Activated gamma-delta T cell (primary cell): ENCODE measurements around the gene LIPA.
"Not testable (repeated sequence)": the region's sequence is repeated elsewhere in the genome, so short reads cannot be mapped to it uniquely, and the experiment has no call there.

Experiments
- DNase-seq: peaks from one replicate; lab custom pipeline; 2025; lab: John Stamatoyannopoulos, UW
- total RNA-seq, 2 donors: gene quantifications; one replicate each; lab custom pipeline; 2026; lab: John Stamatoyannopoulos, UW

LIPA gene
- total RNA-seq = 54.8 to 73.3 reads per million in 2 donors

DNA sequence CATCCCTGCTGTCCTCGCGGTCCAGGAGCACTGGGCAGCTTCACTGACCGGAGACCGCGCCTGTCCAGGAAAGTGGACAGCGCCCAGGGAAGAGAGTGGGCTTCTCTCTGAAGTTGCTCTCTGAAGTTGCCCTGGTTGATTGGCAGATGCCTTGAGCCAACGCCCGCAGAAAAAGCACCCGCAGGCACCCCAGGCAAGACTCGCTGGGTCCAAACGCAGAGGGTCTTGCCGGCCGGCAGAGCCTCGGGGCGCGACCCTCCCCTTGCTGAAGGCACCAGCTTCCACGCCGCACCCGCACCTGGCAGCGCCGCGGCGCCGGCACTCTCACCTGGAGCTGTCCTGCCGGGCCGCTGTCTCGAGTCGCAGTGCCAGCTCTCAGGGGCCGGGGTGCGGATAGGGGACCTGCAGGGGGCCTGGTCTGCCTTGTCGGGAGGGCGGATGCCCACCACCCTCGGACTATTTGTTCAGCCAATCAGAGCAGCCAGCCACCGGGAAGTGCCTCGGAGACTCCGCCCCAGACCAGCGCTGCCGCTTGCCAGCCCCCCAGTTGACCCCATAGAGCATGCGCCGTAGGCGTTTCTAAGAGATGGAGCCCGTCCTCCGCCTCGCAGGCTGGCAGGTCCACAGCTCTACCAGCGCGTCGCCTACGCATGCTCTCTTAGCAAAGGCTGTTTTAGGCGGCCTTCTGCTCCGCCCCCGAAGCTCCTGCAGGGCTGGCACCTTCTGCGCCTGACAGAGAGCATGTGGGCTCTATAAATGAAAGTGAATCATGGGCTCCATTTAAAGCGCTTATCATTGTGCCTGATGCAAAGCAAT lies at the start of gene LIPA:
LIPA (minus strand) TSS at position 367 of the 816 bp plus-strand sequence. CDS start 4,127 bp downstream, outside the sequence.
- DNase-seq = peak; percentile 79

- DNase-seq = no peak
These were observed 49.7 kb upstream of the LIPA start for GRCh38 chr10:89301232-89301631.

DNA sequence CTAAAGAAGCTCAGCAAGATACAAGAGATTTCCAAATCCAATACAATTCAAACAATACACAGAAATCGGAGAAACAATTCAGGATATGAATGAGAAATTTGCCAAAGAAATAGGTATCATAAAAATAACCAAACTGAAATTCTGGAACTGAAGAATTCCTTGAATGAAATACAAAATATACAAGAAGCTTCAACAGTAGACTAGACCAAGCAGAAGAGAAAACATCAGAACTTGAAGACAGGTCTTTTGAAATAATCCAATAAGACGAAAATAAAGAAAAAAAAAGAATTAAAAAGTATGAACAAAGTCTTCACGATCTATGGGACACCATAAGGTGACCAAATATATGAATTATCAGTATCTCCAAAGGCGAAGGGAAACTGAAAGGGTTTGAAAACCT lies 47.5 kb upstream of the LIPA start:
- no peak for DNase-seq

DNA sequence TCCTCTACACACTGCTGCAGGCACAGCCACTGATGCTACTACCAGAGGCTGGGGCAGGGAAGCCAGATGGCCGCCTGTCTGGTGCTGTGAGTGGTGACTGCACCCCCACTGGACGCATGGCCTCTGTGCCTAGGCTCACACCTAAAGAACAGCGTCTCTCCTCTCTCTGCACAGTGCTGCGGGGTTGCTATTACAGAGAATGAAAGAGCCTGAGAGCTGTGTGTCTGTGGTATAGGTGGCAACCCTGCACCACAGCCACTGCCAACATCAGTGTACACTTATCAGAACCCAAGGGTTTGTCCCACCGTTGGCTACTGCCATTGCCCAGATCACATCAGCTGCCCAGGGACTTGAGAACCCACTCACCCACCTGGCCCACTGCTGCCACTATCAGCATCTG lies 46.2 kb upstream of the LIPA start:
- no peak for DNase-seq

DNA sequence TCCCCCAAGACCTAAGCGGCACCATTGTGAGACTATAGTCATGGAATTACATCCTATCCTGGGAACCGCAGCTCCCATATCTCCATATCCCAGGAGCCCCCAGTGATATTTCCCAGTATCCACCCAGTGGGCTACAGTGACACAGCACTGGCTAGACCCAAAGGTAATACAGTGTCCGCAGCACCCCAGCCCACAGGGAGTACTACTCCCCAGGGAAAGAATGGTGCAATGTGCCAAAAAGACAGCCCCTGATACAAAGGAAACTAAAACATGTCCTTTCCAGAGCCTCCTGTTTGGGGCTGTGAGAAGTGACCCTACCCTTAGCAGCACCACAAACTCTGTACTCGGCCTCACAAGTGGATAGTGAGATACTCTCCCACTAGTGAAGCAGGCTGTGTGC lies 45.8 kb upstream of the LIPA start:
- DNase-seq = no peak

DNA sequence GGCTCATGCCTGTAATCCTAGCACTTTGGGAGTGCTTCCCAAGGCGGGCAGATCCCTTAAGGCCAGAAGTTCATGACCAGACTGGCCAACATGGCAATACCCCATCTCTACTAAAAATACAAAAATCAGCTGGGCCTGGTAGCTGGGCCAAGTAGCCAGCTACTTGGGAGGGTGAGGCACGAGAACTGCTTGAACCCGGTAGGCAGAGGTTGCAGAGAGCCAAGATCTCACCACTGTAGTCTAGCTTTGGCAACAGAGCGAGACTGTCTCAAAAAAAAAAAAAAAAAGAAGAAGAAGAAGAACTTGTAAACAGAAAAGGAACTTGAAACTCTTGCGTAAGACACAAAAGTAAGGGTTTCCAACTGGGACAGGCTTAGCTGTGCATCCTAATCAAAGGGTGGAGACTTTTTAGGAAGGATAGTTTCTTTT lies 44.7 kb upstream of the LIPA start:
- no peak for DNase-seq

DNA sequence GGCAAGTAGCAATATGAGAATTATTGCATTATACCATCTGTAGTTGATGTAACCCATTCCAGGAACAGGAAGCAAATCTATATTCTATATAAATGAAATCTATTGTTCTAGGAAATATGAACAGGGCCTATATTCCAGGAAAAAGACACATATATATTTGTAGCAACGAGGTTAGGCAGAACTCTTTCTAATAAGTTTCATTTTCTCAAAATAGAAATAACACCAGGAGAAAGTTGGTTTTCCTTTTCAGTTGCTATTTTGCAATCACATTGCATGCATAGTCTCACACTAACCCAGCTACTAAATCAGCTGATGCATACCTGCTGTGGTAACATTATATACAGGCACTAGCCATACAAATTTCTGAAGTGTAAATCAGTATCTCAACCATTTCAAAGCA lies 44.0 kb upstream of the LIPA start:
- DNase-seq = no peak

DNA sequence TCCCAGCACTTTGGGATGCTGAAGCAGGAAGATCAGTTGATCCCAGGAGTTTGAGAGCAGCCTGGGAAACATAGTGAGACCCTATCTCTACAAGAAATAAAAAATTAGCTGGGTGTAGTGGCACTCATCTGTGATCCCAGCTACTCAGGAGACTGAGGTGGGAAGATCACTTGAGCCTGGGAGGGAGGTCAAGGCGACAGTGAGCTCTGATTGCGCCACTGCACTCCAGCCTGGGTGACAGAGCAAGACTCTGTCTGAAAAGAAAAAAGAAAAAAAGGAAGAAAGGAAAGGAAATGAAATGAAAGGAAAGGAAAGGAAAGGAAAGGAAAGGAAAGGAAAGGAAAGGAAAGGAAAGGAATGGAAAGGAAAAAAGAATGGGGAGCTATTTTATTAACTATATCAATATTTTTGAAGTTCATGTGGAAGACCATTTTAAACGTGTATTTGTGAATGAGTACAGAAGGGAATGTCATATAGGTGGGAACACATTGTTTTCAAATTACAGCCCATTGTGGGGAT lies 43.2 kb upstream of the LIPA start:
- DNase-seq = no peak

DNA sequence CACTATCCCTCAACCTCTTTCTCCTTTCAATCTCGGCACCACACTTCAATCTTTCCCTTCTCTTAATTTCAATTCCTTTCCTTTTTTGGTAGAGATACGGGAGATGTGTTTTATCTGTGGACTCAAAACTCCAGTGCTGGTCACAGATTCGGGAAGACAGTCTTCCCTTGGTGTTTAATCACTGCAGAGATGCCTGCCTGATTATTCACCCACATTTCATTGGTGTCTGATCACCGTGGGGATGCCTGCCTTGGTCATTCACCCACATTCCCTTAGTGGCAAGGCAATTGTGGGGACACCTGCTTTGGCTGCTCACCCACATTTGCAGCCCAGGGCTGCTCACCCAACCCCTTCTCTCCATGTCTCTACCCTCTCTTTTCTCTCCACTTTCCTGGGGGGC lies 33.7 kb upstream of the LIPA start:
- DNase-seq = not testable (repeated sequence)

- not testable (repeated sequence) for DNase-seq
These were observed 33.1 kb upstream of the LIPA start for GRCh38 chr10:89284711-89285110.

GRCh38 chr10:89283936-89284475 lies 32.4 kb upstream of the LIPA start:
- DNase-seq = no peak

- DNase-seq = no peak
These were observed 31.7 kb upstream of the LIPA start for GRCh38 chr10:89283025-89283935.

DNA sequence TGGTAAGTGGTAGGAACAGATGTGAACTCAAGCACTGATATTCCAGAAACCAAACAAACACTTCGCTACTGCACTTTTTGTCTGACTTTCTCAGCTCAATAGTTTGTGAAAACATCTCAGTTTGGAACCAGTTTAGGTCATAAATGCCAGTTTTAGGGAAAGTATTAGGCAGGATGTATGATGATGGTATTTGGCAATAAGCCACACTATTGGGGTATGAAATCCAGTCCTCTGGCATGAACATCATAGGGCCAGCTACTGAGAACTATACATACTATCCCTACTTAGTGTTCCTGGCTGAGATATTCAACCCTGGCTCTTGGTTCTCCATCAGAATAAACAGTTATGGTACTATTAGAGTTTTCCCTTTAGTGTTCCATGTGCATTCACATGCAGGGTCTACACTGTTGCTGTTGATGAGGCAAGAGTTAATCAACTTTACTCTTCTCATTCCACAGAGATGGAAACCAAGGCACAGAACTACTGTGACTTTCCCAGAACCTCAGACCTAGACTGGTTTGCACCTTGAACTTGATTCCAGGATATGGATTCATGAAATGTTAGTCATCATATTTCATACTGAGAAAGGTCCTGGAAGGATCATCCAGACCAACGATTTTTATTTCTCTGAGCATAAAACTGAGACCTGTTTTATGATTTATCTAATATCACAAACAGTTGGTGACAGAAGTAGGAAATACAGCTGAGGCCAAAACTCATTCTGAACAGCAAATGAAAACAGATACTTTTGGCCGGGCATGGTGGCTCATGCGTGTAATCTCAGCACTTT lies 30.2 kb upstream of the LIPA start:
- no peak for DNase-seq

DNA sequence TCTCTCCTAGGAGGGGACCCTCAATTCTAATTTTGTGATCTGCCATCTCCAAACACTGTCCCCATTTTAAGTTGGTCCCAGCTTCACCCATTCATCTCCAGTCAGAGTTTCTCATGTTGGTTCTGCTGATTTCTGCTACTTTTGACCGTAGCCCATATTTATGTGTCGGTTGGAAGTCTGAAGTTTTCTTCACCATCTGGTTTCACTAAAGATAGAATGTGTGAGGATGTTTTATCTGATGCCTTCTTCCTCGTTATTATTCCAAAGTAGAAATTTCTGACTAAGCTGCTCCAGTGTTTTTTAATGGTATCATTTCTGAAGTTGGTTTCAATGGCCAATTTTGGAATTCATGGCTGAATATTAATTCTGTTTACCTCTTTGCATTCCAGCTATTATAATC lies 28.9 kb upstream of the LIPA start:
- no peak for DNase-seq

- DNase-seq = no peak
These were observed 27.9 kb upstream of the LIPA start for GRCh38 chr10:89279421-89279869.

DNA sequence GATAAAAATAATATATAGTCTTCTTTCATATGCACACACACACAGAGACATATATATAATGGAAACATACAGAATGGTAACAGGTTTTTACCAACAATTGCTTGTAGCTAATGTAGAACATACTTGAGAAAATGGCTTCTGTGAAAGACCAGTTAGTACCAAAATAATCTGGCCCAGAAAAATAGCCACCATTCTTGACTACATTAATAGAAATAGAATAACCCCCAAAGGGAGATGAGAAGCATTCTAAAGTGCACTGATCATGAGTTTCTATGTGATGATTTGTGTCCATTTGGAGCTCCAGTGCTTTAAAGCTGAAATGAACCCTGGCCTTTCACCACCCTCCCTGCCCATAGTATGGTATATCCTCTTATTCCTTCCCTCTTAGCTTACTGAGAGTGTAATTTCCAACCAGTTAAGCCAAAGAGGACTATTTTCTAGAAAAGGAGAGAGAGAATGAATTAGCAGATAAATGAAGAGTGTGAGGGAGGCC lies 27.4 kb upstream of the LIPA start:
- no peak for DNase-seq

- DNase-seq = no peak
These were observed 26.5 kb upstream of the LIPA start for GRCh38 chr10:89278034-89278535.

GRCh38 chr10:89275383-89275782 lies 23.8 kb upstream of the LIPA start:
- DNase-seq = no peak

- DNase-seq = no peak
These were observed 23.4 kb upstream of the LIPA start for GRCh38 chr10:89274928-89275327.

DNA sequence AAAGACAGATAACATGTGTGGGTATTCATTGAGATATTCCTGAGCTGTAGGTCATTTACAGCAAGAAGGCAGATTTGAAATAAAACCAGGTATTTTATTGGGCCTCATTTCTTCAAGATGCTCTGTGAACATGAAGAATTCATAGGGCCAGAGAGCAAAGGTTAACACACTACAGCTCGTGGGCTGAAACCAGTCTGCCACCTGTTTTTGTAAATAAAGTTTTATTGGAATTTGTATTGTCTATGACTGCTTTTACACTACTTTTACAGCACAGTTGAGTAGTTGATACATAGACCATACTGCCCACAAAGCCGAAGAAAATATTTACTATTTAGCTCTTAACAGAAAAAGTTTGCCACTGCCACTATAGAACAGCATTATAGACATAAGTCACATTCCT lies 22.1 kb upstream of the LIPA start:
- DNase-seq = no peak

DNA sequence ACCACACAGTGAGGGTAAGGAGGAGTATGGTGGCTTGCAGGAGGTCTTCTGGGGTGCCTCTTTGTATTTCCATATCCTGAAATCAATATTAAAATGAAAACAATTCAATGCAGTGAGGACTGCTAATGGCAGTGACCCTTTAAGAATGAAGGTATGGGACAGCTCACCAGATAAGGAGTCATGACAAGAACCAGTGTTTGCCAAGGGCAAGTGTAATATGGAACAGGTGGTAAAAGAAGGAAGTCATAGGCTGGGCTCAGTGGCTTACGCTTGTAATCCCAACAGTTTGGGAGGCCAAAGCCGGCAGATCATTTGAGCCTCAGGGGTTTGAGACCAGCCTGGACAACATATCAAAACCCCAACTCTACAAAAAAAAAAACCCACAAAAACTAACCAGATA lies 20.0 kb upstream of the LIPA start:
- DNase-seq = no peak
